SHP77 treated with DMSO at 0.1 percent for 48 hours (cell line): ENCODE measurements around the gene AUTS2.

Experiments
- DNase-seq: peaks from one replicate; lab custom pipeline; 2025; lab: John Stamatoyannopoulos, UW

The AUTS2 gene

GRCh38 chr7:70545214-70545613 lies 946.9 kb downstream of the AUTS2 start:
- no peak for DNase-seq

- DNase-seq = no peak
These were observed 953.9 kb downstream of the AUTS2 start for GRCh38 chr7:70552141-70552540.

GRCh38 chr7:70553364-70553763 lies 955.1 kb downstream of the AUTS2 start:
- no peak for DNase-seq

- no peak for DNase-seq
These were observed 956.4 kb downstream of the AUTS2 start for GRCh38 chr7:70554646-70555045.

- no peak for DNase-seq
These were observed 958.5 kb downstream of the AUTS2 start for GRCh38 chr7:70556761-70557160.

- DNase-seq = no peak
These were observed 959.1 kb downstream of the AUTS2 start for GRCh38 chr7:70557338-70557737.

DNA sequence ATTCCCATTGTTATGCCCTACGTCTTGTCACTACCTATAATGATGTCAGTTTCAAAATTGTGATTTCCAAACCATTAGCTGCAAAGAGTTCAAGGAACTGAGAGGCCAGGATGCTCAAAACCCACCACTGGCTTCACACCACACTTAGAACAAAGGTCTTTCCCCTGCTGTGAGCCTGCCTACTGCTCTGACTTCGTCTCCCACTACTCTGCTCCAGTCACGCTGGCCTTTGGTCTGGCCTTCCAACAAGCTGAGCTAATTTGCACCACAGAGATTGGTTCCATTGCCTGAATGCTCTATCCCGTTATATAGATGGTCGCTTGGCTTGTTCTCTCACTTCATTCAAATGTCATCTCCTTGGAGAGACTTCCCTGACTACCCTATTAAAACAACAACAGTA lies 961.5 kb downstream of the AUTS2 start:
- DNase-seq = no peak

DNA sequence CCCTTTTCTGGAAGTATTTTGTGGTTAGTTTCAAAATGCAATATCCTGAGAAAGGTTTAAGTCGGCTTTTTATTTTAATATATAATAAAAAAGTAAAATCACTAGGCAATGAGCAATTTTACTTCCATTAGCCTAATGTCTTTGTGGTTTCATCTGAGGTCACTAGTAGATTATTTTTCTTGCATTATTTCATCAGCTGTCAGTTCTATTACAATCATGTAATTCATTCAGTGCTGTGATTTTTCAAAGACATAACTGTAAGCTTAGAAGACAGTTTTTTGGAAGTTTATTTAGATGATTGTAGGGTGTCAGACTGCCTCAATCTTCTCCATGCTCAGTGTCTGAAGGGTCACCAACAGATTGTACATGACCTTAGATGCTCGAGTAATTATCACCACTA lies 965.7 kb downstream of the AUTS2 start:
- no peak for DNase-seq

DNA sequence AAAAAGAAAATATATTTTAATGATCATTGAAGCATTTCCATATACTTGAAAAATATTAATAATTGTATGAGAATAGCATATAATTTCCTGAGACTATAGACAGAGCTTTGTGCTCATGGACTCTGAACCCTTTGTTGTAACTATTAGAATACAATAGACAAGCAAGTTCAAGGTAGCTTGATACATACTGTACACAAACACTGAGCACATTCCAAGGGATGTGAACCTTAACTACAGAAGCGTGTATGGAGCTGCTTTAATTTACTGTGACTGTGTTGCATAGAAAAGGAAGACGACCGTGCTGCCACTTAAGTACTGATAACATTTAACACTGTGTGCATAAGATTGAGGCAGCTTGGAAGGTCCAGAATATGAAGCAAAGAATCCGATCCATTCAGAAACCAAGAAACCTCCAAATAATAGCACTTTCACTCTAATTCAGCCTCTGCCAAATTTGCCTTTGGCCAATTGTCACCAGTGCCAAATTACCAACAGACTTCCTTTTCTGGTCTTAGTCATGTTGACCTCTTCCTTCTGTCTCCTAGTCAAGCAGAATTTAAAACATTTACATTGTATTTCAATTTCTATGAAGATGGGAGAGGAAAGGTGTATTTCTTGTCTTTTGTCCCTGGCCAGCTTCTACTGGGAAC lies 967.6 kb downstream of the AUTS2 start:
- DNase-seq = no peak

GRCh38 chr7:70566671-70567070 lies 968.4 kb downstream of the AUTS2 start:
- no peak for DNase-seq

DNA sequence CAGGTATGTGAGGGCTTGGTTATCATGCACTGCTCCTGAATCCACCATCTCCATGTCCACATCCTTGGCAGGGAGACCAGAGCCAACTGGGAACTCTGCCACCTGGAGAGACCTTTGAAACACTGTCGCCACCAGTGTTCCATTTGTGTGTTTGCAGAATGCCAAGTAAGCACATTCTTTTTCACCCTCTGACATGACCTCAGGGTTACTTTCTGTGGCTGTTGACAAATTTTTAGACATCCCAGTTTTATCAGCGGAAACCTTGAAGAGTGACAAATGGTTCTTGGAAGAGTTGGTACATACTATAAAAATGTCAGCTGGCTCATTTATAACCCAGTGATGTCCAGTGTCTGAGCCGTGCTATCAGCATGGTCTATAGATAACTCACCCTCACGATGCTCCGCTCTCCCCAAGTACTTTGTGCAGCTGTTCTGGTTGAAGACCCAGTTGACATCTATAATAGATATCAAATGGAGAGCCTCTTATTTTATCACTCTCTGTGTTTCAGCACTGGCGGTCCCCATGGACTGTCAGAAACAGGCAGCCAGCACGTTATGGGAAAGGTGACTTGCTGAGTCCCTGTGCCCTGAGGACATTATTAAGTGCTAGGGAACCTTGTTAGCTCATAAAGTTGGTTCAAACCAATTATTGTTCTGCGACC lies 970.5 kb downstream of the AUTS2 start:
- no peak for DNase-seq

DNA sequence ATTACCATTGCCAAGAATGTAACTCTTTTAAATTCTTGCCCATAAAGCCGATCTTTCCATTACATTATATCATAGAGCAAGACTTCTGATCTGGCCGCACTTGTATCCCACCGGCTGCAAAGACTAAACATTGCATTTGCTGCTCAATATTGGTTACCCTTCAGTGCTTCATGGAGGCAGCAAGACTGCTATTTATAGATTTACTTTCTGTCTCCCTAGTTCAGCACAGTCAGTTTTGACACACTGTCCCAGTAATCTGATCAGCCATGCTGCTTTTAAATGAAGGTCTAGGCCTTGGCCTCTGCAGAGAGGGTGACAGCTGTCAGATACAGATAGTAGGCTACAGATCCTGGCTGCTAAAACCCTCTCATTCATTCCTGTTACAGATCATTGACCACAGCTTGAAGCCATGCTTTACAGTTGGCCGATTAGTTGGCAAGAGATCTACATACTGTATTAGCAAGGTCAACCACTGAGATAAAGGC lies 971.1 kb downstream of the AUTS2 start:
- DNase-seq = no peak

GRCh38 chr7:70570029-70570428 lies 971.8 kb downstream of the AUTS2 start:
- DNase-seq = no peak

DNA sequence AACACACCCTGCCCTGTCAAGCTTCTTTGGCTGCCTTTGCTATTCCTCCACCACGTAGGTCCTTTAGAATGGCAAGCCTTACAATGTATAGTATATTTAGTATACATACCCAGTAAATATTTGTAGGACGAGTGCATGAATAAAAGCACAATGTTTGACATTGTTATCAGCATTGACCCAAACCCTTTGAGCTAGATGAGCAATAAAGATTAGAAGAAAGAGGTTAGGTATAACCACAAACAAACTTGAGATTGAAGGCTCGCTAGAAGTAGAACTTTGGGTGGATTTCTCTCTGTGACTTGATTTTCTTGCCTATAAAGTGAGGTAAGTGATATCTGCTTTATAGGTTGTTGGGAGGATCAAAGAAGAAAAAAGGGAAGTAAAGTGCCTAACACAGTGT lies 972.7 kb downstream of the AUTS2 start:
- no peak for DNase-seq

DNA sequence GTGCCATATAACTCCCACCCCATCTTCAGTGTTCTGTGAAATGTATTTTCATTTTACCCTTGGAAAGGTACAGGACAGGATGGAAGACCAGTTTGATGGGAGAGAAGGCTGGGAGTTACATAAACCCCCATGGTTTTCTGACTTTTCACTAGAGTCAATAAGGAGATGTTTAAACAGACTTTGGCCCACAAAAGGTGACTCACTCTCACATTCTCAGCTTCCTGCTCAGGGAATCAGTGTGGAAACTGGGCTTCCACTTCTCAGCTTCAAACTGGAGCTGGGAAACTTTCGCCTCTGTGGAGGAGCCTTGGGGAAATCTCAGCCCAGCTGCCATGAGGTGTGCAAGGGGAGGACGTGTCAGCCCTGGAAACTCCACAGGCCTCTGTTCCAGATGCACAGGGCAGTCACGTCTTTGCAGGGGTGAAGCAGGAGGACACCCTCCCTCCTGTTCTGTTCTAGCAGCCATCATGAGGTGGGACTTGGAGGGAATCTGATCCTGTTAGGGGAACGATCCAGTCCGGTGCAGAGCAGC lies 973.2 kb downstream of the AUTS2 start:
- DNase-seq = no peak

DNA sequence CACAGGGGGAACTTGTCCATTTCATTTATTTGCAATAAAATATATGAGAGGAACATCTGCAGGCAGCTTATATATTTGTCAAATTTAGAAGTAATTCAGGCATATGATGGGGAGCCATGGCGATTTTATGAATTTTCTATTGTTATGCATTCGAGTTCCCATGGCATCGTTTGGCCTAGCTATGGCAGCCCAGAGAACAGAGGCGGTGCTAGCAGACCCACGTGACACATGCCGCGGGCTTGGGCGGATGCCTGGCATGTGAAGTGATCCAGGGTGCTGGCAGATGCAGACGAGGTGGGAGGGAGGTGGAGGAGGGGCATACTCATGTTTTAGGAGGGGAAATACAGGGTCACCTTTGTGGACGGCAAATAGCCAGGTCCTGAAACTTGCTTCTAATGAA lies 973.7 kb downstream of the AUTS2 start:
- no peak for DNase-seq

- no peak for DNase-seq
These were observed 974.3 kb downstream of the AUTS2 start for GRCh38 chr7:70572571-70572970.

DNA sequence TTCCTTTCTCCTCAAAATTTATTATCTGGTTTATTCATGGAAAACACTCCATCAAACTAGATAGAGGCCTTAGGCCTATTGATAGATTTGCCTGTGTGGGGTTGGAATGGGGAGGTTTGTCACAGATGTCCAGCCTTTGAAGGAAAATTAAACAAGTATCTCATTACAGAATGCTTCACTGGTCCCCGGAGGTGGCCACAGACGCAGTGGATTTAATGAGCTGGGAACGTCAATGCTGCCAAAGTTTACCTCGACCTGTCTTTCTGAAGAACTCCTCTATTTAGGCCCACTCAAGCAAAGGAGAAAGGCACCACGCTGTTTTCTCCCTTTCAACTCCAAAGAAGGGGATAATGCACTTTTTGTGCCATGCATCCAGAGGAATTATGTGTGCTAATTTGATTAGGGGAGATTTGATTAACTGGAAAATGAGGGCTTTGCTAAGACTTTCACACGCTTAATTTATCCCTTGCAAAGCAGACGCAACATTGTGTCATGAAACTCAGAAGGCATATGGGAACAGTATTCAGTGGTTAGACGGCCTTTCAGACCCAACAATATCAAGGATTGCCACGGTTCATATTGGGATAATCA lies 974.9 kb downstream of the AUTS2 start:
- no peak for DNase-seq

- DNase-seq = no peak
These were observed 975.4 kb downstream of the AUTS2 start for GRCh38 chr7:70573696-70574095.

DNA sequence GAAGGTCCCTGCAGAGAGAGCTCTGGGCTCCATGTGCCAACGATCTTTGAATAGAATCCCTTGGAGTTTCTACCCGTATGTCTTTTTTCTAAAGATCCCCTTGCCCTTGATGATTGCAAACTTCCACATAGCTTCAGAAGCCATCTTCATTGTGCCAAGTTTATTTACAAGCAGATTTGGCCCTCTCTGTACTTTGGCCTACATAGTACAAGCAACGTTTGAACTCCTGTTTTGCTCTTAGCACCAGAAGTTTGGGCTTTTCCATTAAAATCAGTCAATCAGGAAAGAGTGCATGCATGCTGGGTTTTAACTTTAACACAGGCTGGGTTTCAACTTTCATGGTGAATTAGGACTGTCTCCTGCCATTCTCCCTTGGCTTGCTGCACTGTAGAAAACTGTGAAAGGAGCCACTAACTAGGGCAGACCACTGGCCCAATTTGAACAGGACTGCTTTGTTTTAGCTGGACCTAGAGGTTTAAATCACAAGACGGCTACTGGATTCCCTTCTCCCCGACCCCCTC lies 976.1 kb downstream of the AUTS2 start:
- DNase-seq = no peak

- no peak for DNase-seq
These were observed 976.9 kb downstream of the AUTS2 start for GRCh38 chr7:70574970-70575799.

DNA sequence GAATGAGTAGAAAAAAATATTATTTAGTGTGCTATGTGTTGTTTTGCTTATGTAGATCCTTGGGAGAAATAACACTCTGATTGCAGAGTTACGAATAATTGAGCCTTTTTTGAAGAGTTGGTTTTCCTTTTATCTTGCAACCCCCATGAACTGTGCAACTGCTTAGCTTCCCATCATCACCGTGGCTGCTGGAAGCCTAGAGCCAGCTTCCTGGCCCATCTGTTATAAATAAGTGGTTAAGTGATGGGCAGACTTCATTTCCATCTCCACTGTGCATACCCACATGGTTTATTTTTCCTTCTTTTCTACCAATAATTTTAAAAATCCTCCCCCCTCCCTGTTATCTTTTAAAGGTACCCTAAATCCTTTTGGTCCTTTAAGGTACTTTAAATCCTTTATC lies 978.8 kb downstream of the AUTS2 start:
- no peak for DNase-seq
